ENCODE results near the gene HAAO.
"Not testable (repeated sequence)": the region's sequence is repeated elsewhere in the genome, so short reads cannot be mapped to it uniquely, and the experiment has no call there.

Gene HAAO

GRCh38 chr2:42792583-42793333 is at the start of gene HAAO:
Gene HAAO, minus strand, starts transcription at chr2:42792583. Its CDS starts 47 bp downstream, at chr2:42792536.
- DNase-seq (ENCODE audit: low spot score): no peak

GRCh38 chr2:42841344-42841743 is 49.0 kb upstream of the HAAO start:
- DNase-seq (ENCODE audit: low spot score): no peak

GRCh38 chr2:42840760-42841159 is 48.4 kb upstream of the HAAO start:
- no peak for DNase-seq (ENCODE audit: low spot score)

- no peak for DNase-seq (ENCODE audit: low spot score)
Measured at GRCh38 chr2:42839809-42840501, 47.6 kb upstream of the HAAO start.

GRCh38 chr2:42838133-42838532 is 45.8 kb upstream of the HAAO start:
- no peak for DNase-seq (ENCODE audit: low spot score)

- no peak for DNase-seq (ENCODE audit: low spot score)
Measured at GRCh38 chr2:42835577-42836371, 43.4 kb upstream of the HAAO start.

- no peak for DNase-seq (ENCODE audit: low spot score)
Measured at GRCh38 chr2:42834161-42834560, 41.8 kb upstream of the HAAO start.

- no peak for DNase-seq (ENCODE audit: low spot score)
Measured at GRCh38 chr2:42832289-42832634, 39.9 kb upstream of the HAAO start.

GRCh38 chr2:42831575-42832288 is 39.3 kb upstream of the HAAO start:
- DNase-seq (ENCODE audit: low spot score): not testable (repeated sequence)

GRCh38 chr2:42830922-42831574 is 38.7 kb upstream of the HAAO start:
- no peak for DNase-seq (ENCODE audit: low spot score)

GRCh38 chr2:42829671-42830440 is 37.5 kb upstream of the HAAO start:
- DNase-seq (ENCODE audit: low spot score): no peak

GRCh38 chr2:42828487-42829425 is 36.4 kb upstream of the HAAO start:
- peak; percentile 84 for DNase-seq (ENCODE audit: low spot score)

- peak; percentile 95 for DNase-seq (ENCODE audit: low spot score)
Measured at GRCh38 chr2:42827647-42828486, 35.5 kb upstream of the HAAO start.

GRCh38 chr2:42826231-42826630 is 33.8 kb upstream of the HAAO start:
- no peak for DNase-seq (ENCODE audit: low spot score)

GRCh38 chr2:42824454-42824807 is 32.0 kb upstream of the HAAO start:
- DNase-seq (ENCODE audit: low spot score): no peak

- no peak for DNase-seq (ENCODE audit: low spot score)
Measured at GRCh38 chr2:42823744-42824453, 31.5 kb upstream of the HAAO start.

- no peak for DNase-seq (ENCODE audit: low spot score)
Measured at GRCh38 chr2:42819160-42819559, 26.8 kb upstream of the HAAO start.

GRCh38 chr2:42815726-42816125 is 23.3 kb upstream of the HAAO start:
- DNase-seq (ENCODE audit: low spot score): no peak
